ENCODE data around the gene SPHK2.
"Not testable (repeated sequence)": the region's sequence is repeated elsewhere in the genome, so short reads cannot be mapped to it uniquely, and the experiment has no call there.

SPHK2 gene

DNA sequence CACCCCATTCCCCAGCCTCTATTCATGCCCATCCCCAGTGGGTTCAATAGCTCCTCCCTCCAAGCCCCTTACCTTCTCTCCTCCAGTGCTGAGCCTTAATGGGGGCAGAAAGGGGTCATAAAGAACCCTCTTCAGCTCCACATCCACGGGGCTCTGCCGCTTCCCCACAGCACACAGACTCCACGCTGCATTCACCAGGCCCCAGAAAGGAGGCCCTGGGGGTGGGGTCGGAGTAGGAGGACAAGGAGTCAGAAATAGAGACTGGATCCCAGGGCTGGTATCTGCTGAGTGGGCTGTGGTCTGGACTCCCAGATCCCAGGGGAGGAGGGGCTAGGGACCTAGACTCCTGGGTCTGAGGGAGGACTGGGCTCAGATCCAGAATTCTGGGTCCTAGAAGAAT lies 25.0 kb downstream of the SPHK2 start:
- peaks cover 22% of the 10 kb centered on the region for H3K27me3 Mint-ChIP-seq
- CTCF ChIA-PET = interaction anchor here (0.6 to 3.4 kb wide), 5 partner anchors 10 to 192 kb away, joined by 3 to 31 read pairs (median 4); partner anchors contain the start of gene HSD17B14
- H3K4me3 Mint-ChIP-seq = peak overlapping the region; percentile 75
- no peaks in the 10 kb centered on the region for H3K36me3 Mint-ChIP-seq
- H3K27ac Mint-ChIP-seq = no peak overlapping the region
- H3K9me3 Mint-ChIP-seq = no peaks in the 10 kb centered on the region
- H3K4me1 Mint-ChIP-seq = peaks cover 50% of the 10 kb centered on the region
- no peak for DNase-seq

DNA sequence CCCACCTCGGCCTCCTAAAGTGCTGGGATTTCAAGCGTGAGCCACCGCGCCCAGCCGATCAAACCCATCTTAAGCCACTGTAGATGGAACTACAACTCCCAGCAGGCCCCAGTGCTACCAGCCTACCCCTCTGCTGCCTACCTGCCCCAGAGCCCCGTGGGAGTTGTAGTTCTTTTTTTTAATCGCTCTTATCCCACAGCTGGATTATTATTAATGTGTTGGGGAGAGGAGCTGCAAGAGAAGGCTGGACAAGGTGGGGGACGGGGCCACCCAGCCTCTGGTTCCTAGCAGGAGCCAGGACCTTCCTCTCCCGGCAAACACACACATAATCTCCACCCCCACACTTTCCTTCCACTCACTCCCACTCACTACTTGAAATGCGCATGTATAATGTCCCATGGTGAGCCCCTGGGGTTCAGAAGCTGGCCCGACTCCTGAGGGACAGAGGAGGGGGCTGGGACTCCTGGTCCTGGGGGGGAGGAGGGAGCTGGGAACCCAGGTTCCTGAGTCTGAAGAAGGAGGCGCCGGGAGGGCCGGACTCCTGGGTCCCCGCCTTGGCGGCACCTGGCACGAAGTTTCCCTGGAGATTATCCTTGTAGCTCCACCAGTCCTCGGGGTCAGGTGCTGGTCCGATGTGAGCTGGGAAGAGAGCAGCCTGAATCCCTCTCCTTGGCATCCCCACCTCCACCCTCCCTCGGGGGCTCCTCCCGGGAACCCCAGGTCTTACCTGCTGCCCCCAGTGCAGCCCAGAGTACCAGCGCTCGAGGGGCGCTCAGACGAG lies 25.7 kb downstream of the SPHK2 start:
- H3K27ac Mint-ChIP-seq = no peak overlapping the region
- H3K9me3 Mint-ChIP-seq = no peaks in the 10 kb centered on the region
- CTCF ChIA-PET = interaction anchor here (0.6 to 3.4 kb wide), 13 partner anchors 11 to 255 kb away, joined by 3 to 31 read pairs (median 3); partner anchors contain the start of genes HSD17B14 and NUCB1
- peaks cover 51% of the 10 kb centered on the region for H3K4me1 Mint-ChIP-seq
- peaks cover 17% of the 10 kb centered on the region for H3K27me3 Mint-ChIP-seq
- peak overlapping the region; percentile 75 for H3K4me3 Mint-ChIP-seq
- DNase-seq = peak; percentile 83
- no peaks in the 10 kb centered on the region for H3K36me3 Mint-ChIP-seq

DNA sequence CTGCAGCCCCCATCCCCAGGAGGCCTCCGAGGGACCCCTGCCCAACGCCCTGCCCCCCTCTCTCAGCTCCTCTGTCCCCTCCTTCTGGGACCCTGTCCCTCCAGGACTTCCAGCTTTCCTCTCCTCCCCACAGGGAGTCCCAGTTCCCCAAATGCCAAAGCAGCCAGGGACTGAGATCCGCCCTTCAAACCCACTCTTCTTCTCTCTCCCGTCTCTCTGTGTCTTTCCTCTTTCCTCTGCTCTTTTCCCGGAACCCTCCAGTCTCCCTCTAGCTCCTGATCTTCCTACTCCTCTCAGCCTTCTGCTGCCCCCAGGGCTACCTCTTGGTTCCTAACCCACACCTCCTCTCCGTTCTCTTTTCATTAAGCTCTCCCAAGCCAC lies 26.3 kb downstream of the SPHK2 start:
- CTCF ChIA-PET = interaction anchor here (0.6 to 3.4 kb wide), 15 partner anchors 11 to 254 kb away, joined by 3 to 31 read pairs (median 4); partner anchors contain the start of genes HSD17B14 and NUCB1
- DNase-seq = no peak
- no peaks in the 10 kb centered on the region for H3K9me3 Mint-ChIP-seq
- H3K27me3 Mint-ChIP-seq = peaks cover 16% of the 10 kb centered on the region
- H3K4me3 Mint-ChIP-seq = peak overlapping the region; percentile 75
- H3K4me1 Mint-ChIP-seq = peaks cover 53% of the 10 kb centered on the region
- H3K27ac Mint-ChIP-seq = peak overlapping the region; percentile 81
- H3K36me3 Mint-ChIP-seq = no peaks in the 10 kb centered on the region

DNA sequence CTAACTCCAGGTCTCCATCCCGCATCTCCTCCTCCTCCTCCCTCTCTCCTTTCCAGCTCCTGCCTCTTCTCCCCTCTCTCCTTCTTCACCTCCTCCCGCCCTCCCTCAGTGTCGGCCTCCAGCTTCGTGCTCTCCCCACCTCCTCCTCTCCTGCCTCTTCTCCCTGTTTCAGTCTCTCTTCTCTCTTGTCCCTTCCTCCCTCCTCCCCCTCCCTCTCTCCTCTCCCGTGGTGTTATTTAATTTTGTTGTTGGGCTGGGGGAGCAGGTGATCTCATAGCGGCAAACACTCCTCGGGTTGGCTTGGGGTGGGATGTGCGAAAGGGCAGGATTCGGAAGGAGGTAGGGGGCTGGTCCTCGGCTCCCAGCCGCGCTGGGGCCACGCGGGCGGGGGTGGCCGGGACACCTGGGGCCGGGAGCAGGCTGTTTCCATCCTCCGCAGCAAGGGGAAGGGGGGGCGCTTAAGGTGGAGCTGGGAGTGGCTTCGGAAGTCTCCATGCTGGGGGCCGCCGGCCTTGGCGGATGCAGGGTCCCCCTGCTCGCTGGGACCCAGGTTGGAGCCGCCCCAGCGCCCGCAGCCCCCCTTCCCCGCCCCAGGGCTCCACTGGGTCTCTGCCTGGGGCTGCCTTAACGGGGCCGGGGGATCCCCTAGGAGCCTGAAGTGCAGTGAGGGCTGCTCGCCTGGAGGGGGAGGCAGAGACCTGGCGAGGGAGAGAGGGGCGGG lies 26.9 kb downstream of the SPHK2 start, which contains the start of gene CA11:
Gene CA11 (minus strand): TSS at position 187 of the 721 bp plus-strand sequence. CDS start 555 bp downstream, outside the sequence.
- Mint-ChIP-seq H3K9me3 (no peaks in the 10 kb centered on the region), H3K4me3 (peak within 1 kb of the TSS; percentile 75), H3K36me3 (no peaks in the 10 kb centered on the region), H3K4me1 (peaks cover 55% of the 10 kb centered on the region), H3K27me3 (peaks cover 16% of the 10 kb centered on the region), H3K27ac (peak within 1 kb of the TSS; percentile 81)
- CTCF ChIA-PET = interaction anchor here (0.6 to 3.4 kb wide), 14 partner anchors 12 to 254 kb away, joined by 3 to 31 read pairs (median 4); partner anchors contain the start of genes HSD17B14 and NUCB1
- peak; percentile 95 for DNase-seq

DNA sequence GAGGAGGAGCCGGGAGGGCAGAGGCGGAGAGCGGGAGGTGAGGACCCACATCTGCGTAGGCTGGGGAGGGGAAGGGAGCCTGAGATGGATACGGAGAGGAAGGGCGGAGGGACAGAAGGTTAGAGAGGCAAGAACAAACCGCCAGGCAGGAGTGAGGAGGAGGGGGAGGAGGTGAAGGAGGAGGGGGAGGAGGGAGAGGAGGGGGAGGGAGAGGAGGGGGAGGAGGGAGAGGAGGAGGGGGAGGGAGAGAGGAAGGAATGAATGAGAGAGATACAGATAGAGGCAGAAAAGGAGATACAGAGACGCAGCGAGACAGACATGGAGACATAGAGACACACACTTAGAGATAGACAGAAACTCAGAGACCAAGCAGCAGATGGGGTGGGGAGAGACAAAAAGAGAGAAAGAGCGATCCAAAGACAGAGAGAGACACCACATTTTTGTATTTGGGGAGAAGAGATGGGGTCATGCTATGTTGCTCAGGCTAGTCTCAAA lies 27.5 kb downstream of the SPHK2 start:
- Mint-ChIP-seq H3K9me3 (no peaks in the 10 kb centered on the region), H3K27me3 (peaks cover 16% of the 10 kb centered on the region), H3K4me3 (peak overlapping the region; percentile 75), H3K27ac (peak overlapping the region; percentile 77), H3K36me3 (no peaks in the 10 kb centered on the region), H3K4me1 (peaks cover 56% of the 10 kb centered on the region)
- DNase-seq = no peak
- CTCF ChIA-PET = interaction anchor here (1.0 to 3.4 kb wide), 5 partner anchors 12 to 196 kb away, joined by 4 to 31 read pairs (median 13); no protein-coding TSS in a partner anchor

DNA sequence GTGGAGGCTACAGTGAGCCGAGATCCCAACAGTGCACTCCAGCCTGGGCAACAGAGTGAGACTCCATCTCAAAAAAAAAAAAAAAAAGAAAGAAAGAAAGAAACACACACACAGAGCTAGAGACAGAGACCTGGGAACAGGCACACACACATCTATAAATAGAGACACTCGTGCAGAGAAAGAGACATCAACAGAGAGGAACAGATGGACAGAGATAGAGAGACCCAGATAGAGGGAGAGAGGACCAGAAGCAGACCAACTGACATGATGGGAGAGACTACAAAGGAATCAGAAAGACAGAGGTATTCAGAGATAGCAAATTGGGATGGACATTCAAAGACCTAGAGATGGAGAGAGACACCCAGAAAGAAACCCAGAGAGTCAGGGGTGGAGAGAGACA lies 28.8 kb downstream of the SPHK2 start:
- no peaks in the 10 kb centered on the region for H3K36me3 Mint-ChIP-seq
- H3K9me3 Mint-ChIP-seq = no peaks in the 10 kb centered on the region
- H3K27ac Mint-ChIP-seq = peak overlapping the region; percentile 79
- H3K4me1 Mint-ChIP-seq = peaks cover 68% of the 10 kb centered on the region
- H3K27me3 Mint-ChIP-seq = peaks cover 13% of the 10 kb centered on the region
- no peak overlapping the region for H3K4me3 Mint-ChIP-seq
- CTCF ChIA-PET = interaction anchor here (1.5 kb wide), 1 partner anchor 194 kb away, joined by 3 read pairs; no protein-coding TSS in a partner anchor
- no peak for DNase-seq

DNA sequence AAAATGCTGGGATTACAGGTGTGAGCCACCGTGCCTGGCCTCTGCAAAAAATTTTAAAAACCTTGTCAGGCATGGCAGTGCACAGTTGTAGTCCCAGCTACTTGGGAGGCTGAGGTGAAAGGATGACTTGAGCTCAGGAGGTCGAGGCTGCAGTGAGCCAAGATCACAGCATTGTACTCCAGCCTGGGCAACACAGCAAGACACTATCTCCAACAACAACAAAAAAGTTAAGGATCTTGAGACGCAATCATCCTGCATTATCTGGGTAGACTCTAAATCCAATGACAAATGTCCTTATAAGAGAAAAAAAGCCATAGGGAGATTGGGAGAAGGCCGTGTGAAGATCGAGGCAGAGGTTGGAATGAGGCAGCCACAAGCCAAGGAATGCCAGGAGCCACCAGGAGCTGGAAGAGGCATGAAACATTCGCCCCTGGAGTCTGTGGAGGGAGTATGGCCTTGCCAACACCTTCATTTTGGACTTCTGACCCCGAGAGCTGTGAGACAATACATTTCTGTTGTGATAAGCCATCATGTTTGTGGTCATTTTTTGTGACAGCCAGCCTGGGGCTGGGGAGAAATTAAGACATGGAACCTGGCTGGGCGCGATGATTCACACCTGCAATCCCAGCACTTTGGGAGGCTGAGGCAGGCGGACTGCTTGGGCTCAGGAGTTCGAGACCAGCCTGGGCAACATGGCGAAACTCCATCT lies 31.8 kb downstream of the SPHK2 start:
- Mint-ChIP-seq H3K9me3 (no peaks in the 10 kb centered on the region), H3K4me3 (no peak overlapping the region), H3K27me3 (peaks cover 11% of the 10 kb centered on the region), H3K27ac (peak overlapping the region; percentile 56), H3K36me3 (no peaks in the 10 kb centered on the region), H3K4me1 (peaks cover 52% of the 10 kb centered on the region)
- DNase-seq = no peak
- CTCF ChIA-PET = interaction anchor here (0.7 to 1.4 kb wide), 2 partner anchors 11 to 186 kb away, joined by 3 to 4 read pairs; no protein-coding TSS in a partner anchor

DNA sequence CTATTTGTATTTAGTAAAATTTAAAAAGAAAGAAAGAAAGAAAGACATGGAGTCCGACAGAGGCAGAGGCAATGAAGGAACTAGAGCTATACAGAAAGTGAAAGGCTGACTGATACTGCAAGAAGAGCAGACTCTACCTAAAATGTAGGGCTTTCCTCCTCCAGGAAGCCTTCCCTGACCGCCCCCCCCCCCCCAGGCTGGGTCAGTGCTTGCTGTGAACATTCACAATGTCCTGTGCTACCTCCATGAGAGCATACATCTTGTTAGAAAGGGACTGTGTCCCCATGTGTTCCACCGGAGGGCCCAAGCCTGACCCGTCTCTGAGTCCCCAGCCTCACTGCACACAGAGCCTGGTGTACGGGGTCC lies 32.4 kb downstream of the SPHK2 start:
- no peaks in the 10 kb centered on the region for H3K36me3 Mint-ChIP-seq
- CTCF ChIA-PET = interaction anchor here (1.4 kb wide), 1 partner anchor 185 kb away, joined by 4 read pairs; no protein-coding TSS in a partner anchor

DNA sequence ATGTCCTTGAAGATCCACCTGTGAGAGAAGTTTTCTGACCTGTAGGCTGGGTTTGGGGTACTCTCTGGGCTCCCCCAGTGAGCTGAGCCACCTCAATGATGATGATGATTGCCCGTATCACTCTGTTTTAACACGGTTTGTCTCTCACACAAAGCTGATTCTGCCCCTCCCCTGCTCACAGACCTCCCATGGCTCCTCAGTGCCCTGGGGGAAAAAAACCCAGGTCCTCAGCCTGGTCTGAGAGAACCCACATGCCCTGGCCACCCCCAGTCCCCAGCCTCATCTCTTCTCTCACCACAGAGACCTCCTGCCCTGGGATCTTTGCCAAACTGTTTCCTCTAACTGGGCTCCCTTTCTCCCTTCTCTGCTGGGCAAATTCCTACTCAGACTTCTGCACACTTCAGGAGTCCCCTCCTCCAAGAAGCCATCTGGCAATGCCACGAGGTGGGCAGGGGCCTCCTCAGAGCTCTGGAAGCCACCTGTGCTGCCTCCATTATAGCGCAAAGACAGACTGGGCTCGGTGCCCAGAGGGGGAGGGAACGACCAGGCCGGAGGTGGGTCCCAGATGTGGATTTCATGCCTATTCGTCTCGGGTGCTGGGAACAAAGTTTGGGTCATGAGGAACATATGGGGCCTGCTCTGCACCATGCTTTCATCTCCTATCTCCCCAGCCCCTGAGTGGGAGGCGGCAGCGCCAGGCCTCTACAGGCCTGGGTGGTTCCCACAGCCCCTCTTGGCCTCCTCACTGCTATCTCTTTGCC lies 35.2 kb downstream of the SPHK2 start:
- Mint-ChIP-seq H3K9me3 (no peaks in the 10 kb centered on the region), H3K4me3 (no peak overlapping the region), H3K27ac (no peak overlapping the region), H3K4me1 (peaks cover 29% of the 10 kb centered on the region), H3K27me3 (peaks cover 38% of the 10 kb centered on the region), H3K36me3 (no peaks in the 10 kb centered on the region)
- CTCF ChIA-PET = no interaction called here
- no peak for DNase-seq

More for the DNA sequence above, 32.4 kb downstream of the SPHK2 start:
- Mint-ChIP-seq H3K4me3 (no peak overlapping the region), H3K4me1 (peaks cover 49% of the 10 kb centered on the region), H3K27me3 (peaks cover 17% of the 10 kb centered on the region), H3K27ac (no peak overlapping the region), H3K9me3 (no peaks in the 10 kb centered on the region)
- no peak for DNase-seq

DNA sequence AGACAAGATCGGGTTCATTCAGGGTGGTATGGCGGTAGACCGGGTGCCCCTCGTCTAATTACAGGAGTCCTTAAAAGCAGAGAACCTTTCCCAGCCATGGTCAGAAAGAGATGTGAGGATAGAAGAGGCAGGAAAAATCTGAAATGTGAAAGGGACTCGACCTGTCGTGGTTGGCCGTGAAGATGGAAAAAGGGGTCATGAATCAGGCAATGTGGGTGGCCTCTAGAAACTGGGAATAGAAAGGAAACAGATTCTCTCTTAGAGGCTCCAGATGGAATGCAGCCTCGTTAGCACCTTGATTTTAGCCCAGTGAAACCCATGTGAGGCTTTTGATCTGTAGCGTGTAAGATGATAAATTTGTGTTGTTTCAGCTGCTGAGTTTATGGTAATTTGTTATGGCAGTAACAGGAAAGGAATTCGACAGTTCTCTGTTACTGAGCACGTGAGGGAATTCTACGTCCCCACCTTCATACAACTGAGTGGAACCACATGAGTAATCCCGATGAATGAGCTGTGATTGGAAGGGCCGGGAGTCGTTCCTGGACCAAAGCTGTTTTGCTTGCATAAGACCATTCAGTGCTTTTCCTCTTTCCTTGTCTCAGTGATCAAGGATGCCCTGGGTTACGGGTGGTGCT lies 37.7 kb downstream of the SPHK2 start:
- CTCF ChIA-PET = no interaction called here
- peaks cover 26% of the 10 kb centered on the region for H3K4me1 Mint-ChIP-seq
- H3K27ac Mint-ChIP-seq = no peak overlapping the region
- no peak for DNase-seq
- H3K27me3 Mint-ChIP-seq = peaks cover 38% of the 10 kb centered on the region
- no peaks in the 10 kb centered on the region for H3K36me3 Mint-ChIP-seq
- H3K9me3 Mint-ChIP-seq = no peaks in the 10 kb centered on the region
- no peak overlapping the region for H3K4me3 Mint-ChIP-seq

DNA sequence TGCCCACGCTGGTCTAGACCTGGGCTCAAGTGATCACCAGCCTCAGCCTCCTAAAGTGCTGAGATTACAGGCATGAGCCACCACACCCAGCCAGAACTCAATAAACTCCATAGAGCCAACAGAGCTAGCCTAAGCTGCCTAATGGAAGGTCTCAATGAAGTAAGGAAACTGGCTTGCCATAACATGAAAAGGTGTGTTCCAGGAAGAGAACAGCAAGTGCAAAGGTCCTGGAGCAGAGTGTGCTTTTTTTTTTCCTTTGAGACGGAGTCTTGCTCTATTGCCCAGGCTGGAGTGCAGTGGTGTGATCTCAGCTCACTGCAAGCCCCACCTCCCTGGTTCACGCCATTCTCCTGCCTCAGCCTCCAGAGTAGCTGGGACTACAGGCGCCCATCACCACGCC lies 38.5 kb downstream of the SPHK2 start:
- H3K36me3 Mint-ChIP-seq, CTCF ChIA-PET, H3K27ac Mint-ChIP-seq: not testable (repeated sequence)

DNA sequence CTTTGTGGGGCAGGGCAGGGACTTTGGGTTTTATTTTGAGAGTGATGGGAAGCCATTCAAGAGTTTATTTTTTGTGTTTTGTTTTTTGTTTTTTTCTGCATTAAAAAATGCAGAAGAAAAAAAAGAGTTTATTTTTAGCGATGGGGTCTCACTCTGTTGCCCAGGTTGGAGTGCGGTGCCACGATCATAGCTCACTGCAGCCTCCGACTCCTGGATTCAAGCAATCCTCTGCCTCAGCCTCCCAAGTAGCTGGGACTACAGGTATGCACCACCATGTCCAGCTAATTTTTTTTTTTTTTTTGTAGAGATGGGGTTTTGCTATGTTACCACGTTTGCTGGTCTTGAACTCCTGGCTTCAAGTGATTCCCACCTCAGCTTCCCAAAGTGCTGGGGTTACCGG lies 39.2 kb downstream of the SPHK2 start:
- Mint-ChIP-seq H3K4me1 (peaks cover 18% of the 10 kb centered on the region), H3K9me3 (no peaks in the 10 kb centered on the region), H3K27me3 (peaks cover 38% of the 10 kb centered on the region), H3K27ac (no peak overlapping the region), H3K4me3 (no peak overlapping the region), H3K36me3 (no peaks in the 10 kb centered on the region)
- CTCF ChIA-PET = no interaction called here
- DNase-seq = no peak

More for the DNA sequence above, 38.5 kb downstream of the SPHK2 start:
- H3K9me3 Mint-ChIP-seq, H3K4me3 Mint-ChIP-seq, DNase-seq: not testable (repeated sequence)
- Mint-ChIP-seq H3K27me3 (peaks cover 38% of the 10 kb centered on the region), H3K4me1 (peaks cover 20% of the 10 kb centered on the region)

DNA sequence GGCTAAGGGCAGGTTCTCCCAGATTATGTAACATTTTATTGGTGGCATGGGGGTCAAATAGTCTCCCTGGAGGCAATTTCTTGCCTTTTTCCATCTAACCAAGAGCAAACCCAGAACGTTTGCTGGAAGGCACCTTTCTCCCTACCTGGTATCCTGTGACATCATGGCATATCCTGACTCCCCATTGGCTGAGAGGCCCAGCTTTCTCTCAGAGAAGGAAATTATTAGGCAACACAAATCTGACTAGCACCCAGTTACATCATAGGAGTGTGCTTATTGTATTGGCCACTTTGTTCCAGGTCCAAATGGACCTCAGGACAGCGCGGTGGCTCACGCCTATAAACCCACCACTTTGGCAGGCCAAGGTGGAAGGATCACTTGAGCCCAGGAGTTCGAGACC lies 40.5 kb downstream of the SPHK2 start:
- DNase-seq = no peak
- no peak overlapping the region for H3K4me3 Mint-ChIP-seq
- peaks cover 31% of the 10 kb centered on the region for H3K27me3 Mint-ChIP-seq
- no peak overlapping the region for H3K27ac Mint-ChIP-seq
- no peaks in the 10 kb centered on the region for H3K9me3 Mint-ChIP-seq
- CTCF ChIA-PET = no interaction called here
- no peaks in the 10 kb centered on the region for H3K36me3 Mint-ChIP-seq
- peaks cover 13% of the 10 kb centered on the region for H3K4me1 Mint-ChIP-seq
